ENCODE data around the gene AFF3.
"Not testable (repeated sequence)": the region's sequence is repeated elsewhere in the genome, so short reads cannot be mapped to it uniquely, and the experiment has no call there.

DNA sequence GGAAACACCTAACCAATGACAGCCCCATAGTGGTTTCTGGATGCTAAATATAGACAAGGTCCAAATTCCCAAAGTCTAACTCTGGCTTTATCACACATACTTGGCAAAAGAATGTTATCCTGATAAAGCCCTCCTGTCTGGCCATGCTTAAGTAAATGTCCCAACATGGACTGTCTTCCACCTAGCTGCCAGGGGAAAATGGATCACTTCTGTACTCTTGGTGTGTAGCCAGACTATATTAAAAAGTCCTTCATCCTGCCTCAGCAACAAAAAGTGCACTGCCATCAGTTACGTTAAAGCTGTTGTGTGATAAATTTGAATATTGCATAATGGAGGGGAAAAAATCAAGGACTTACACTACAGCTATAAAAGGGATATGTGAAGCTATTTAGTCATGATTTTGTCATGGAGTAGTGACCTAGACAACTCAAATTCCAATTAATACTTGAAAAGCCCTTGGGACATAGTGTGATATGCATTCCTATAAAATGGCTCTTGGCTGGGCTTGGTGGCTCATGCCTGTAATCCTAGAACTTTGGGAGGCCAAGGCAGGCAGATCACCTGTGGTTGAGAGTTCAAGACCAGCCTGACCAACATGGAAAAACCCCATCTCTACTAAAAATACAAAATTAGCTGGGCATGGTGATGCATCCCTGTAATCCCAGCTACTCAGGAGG, 60.0 kb downstream of the AFF3 start:
- not testable (repeated sequence) for TF ChIP-seq POLR2A (IDR thresholded peaks at IDR 0.05)
- TF ChIP-seq, protein P1, sequence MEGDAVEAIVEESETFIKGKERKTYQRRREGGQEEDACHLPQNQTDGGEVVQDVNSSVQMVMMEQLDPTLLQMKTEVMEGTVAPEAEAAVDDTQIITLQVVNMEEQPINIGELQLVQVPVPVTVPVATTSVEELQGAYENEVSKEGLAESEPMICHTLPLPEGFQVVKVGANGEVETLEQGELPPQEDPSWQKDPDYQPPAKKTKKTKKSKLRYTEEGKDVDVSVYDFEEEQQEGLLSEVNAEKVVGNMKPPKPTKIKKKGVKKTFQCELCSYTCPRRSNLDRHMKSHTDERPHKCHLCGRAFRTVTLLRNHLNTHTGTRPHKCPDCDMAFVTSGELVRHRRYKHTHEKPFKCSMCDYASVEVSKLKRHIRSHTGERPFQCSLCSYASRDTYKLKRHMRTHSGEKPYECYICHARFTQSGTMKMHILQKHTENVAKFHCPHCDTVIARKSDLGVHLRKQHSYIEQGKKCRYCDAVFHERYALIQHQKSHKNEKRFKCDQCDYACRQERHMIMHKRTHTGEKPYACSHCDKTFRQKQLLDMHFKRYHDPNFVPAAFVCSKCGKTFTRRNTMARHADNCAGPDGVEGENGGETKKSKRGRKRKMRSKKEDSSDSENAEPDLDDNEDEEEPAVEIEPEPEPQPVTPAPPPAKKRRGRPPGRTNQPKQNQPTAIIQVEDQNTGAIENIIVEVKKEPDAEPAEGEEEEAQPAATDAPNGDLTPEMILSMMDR (IDR thresholded peaks at IDR 0.05), result not testable (repeated sequence)

All from lower leg skin (tissue), 3 donors.